K562 (cell line): ENCODE results near the gene EFCAB10. TPM values are rescaled to one million over a fixed set of nuclear protein-coding genes. Genes with fewer than 3 reads are reported as not detected.
A peak's percentile ranks its signal among the peaks of the same experiment; 100 is the strongest.

Source experiments
- CBX1 ChIP-seq: sonication (generic); IDR thresholded peaks from 2 replicates; pipeline ENCODE4 v1.6.1; 2016; ENCODE audit warnings: antibody characterized with exemption, low read depth, mild to moderate bottlenecking
- CEBPB ChIP-seq: fragments of 450-650 bp; IDR thresholded peaks from 2 replicates; pipeline ENCODE4 v1.6.1; 2016; ENCODE audit warnings: missing genetic modification characterization, missing compliant biosample characterization
- FOSL1 ChIP-seq: fragments of 200-800 bp; sonication (Bioruptor generic); conservative IDR thresholded peaks from 2 replicates; pipeline ENCODE4 v1.6.1; 2016; ENCODE audit warnings: missing genetic modification characterization, missing compliant biosample characterization
- HDAC6 ChIP-seq: IDR thresholded peaks from 2 replicates; pipeline ENCODE4 v1.6.1; 2012; ENCODE audit warnings: low read depth, mild to moderate bottlenecking, control low read depth, inconsistent platforms, low read length, moderate library complexity
- MAFF ChIP-seq: IDR thresholded peaks from 2 replicates; pipeline ENCODE4 v1.6.1; 2012; ENCODE audit warnings: low read length, improper control_type of control experiment
- MYC ChIP-seq, 2 experiments: fragments of 250-450 bp in 1 of 2; sonication (Bioruptor Pico) in 1 of 2; IDR thresholded peaks; 2 replicates each; pipeline versions ENCODE4 v1.5.1 to v1.6.1; 2012 to 2021; ENCODE audit warnings: low read depth in 2 of 2, borderline replicate concordance in 1 of 2, improper control_type of control experiment in 1 of 2, low read length in 1 of 2, mild to moderate bottlenecking in 1 of 2, moderate library complexity in 1 of 2
- NR3C1 ChIP-seq: sonication (generic); formaldehyde crosslinking; IDR thresholded peaks from 2 replicates; pipeline ENCODE4 v1.8.1; 2022; ENCODE audit warnings: missing genetic modification reagents
- SPI1 ChIP-seq: IDR thresholded peaks from 2 replicates; pipeline ENCODE4 v1.6.1; 2011; ENCODE audit warnings: low read depth, low read length, control low read depth, borderline replicate concordance
- YY1 ChIP-seq, 3 experiments: IDR thresholded peaks; 2 replicates each; pipeline ENCODE4 v1.6.1; 2011; ENCODE audit warnings: low read length in 2 of 3, mild to moderate bottlenecking in 2 of 3, moderate library complexity in 2 of 3, borderline replicate concordance in 1 of 3, control low read depth in 1 of 3, low read depth in 1 of 3; ENCODE audit not compliant: insufficient read depth in 3 of 3, insufficient replicate concordance in 2 of 3, control insufficient read depth in 1 of 3, insufficient read length in 1 of 3; ENCODE audit errors: extremely low read depth in 1 of 3
- ZEB2 ChIP-seq: fragments of 450-650 bp; IDR thresholded peaks from 2 replicates; pipeline ENCODE4 v1.6.1; 2016
- ZNF121 ChIP-seq: sonication (generic); formaldehyde crosslinking; conservative IDR thresholded peaks from 2 replicates; pipeline ENCODE4 v1.8.0; 2022; ENCODE audit warnings: missing genetic modification reagents
- ZNF224 ChIP-seq: sonication (generic); formaldehyde crosslinking; IDR thresholded peaks from 2 replicates; pipeline ENCODE4 v1.8.0; 2022; ENCODE audit warnings: mild to moderate bottlenecking, missing genetic modification reagents
- ZNF507 ChIP-seq: conservative IDR thresholded peaks from 2 replicates; pipeline ENCODE4 v1.6.1; 2017; ENCODE audit warnings: missing genetic modification characterization, missing compliant biosample characterization
- polyA plus RNA-seq, 8 experiments: library from polyadenylated mRNA; depleted of rRNA in 4 of 8; stranded (reverse) in 5 of 8; unstranded in 3 of 8; fragments of >200 nt; fragmentation: Nextera tagmentation in 2 of 8; fragmentation: Illumina TruSeq in 1 of 8; extraction: Ambion mirVana in 2 of 8; extraction: Trizol in 1 of 8; gene quantifications; 2 replicates each; pipeline versions ENCODE4 v1.2.1 to v1.2.3, GENCODE V29; 2011 to 2014; ENCODE audit warnings: inconsistent platforms in 1 of 8, missing spikeins in 1 of 8
- total RNA-seq, 7 experiments: library from RNA; depleted of rRNA in 6 of 7; stranded (reverse); fragments of >200 nt in 6 of 7; fragmentation: Illumina TruSeq in 2 of 7; extraction: Trizol in 2 of 7; gene quantifications; 2 replicates each; pipeline versions ENCODE4 v1.2.1 to v1.2.3, GENCODE V29; 2011 to 2021; ENCODE audit warnings: low replicate concordance in 1 of 7
- TF ChIP-seq, protein P1 (sequence below): fragments of 450-650 bp; IDR thresholded peaks from 2 replicates; pipeline ENCODE4 v1.6.1; 2016; ENCODE audit warnings: missing biosample characterization, missing genetic modification characterization
- TF ChIP-seq, protein P2 (sequence below): IDR thresholded peaks from 2 replicates; pipeline ENCODE4 v1.6.1; 2016; ENCODE audit warnings: missing genetic modification characterization, missing compliant biosample characterization
- TF ChIP-seq, protein P3 (sequence below): sonication (generic); formaldehyde crosslinking; IDR thresholded peaks from 2 replicates; pipeline ENCODE4 v1.8.1; 2023; ENCODE audit warnings: mild to moderate bottlenecking, missing genetic modification reagents
- TF ChIP-seq, protein P4 (sequence below): sonication (generic); IDR thresholded peaks from 2 replicates; pipeline ENCODE4 v1.6.1; 2016
- TF ChIP-seq, protein P5 (sequence below): fragments of 250-450 bp; sonication (Bioruptor Pico); IDR thresholded peaks from 2 replicates; pipeline ENCODE4 v1.8.0; 2021; ENCODE audit warnings: moderate library complexity, mild to moderate bottlenecking, inconsistent platforms

Gene EFCAB10
- total and polyA plus RNA-seq, 9 of the 15 experiments (the other 6 are each of a cell fraction or from before 2014, with no cell fraction given): 5.0 to 21.4 (median 16.8) TPM

DNA sequence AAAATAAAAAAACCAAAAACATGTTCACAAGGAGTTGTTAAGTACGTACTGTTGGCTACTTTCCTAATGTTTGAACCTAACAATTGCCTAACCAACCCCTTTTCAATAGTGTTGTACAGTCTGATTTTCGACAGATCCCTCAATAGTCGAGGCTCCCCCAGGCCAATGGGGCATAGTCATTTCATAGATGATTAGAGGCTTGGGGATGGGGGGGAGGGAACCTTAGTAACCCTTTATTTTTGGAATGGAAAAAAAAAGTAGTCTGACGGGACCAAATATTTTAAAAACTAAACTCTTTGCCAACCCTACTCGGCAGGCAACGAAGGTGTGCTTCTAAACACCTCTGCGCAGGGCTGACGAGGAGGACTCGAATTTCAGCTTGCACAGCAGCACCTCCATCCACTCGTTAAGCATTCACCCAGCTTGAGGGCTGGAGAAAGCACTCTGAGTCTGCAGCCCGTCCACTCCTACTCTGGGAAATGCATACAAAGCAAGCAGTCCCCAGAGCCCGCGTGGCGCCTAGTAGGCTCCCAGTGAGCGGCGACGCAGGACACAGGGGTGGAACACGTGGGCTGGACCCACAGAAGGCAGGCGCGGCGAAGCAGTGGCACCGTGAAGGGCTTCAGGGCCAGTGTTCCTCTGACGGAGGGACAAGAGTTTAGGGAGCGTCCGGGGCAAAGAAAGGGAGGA lies 60.1 kb downstream of the EFCAB10 start (continued):
- TF ChIP-seq CBX1 (no peak), ZNF507 (tag) (no peak), MAFF (no peak), NR3C1 (peak; percentile 92; the same call in 1 of the 2 replicates), SPI1 (no peak), CEBPB (no peak), HDAC6 (no peak), YY1 (IDR thresholded peaks at IDR 0.05; ENCODE audit: borderline replicate concordance in 1 of 3, control insufficient read depth in 1 of 3, extremely low read depth in 1 of 3, insufficient read depth in 3 of 3, insufficient read length in 1 of 3, insufficient replicate concordance in 2 of 3, low read depth in 1 of 3, low read length in 2 of 3) (no peak), ZEB2 (no peak), MYC (IDR thresholded peaks at IDR 0.05; ENCODE audit: low read depth, low read length) (peak; percentile 94), MYC (CRISPR knock-in tag; IDR thresholded peaks at IDR 0.05; ENCODE audit: borderline replicate concordance, low read depth) (peak; percentile 72; the same call in 1 of the 2 replicates), FOSL1 (tag) (no peak), ZNF224 (CRISPR knock-in tag) (peak; percentile 90; the same call in 1 of the 2 replicates), ZNF121 (CRISPR knock-in tag) (no peak; the same call in none of the 2 replicates)
- TF ChIP-seq, protein P1, sequence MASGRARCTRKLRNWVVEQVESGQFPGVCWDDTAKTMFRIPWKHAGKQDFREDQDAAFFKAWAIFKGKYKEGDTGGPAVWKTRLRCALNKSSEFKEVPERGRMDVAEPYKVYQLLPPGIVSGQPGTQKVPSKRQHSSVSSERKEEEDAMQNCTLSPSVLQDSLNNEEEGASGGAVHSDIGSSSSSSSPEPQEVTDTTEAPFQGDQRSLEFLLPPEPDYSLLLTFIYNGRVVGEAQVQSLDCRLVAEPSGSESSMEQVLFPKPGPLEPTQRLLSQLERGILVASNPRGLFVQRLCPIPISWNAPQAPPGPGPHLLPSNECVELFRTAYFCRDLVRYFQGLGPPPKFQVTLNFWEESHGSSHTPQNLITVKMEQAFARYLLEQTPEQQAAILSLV (tag): no peak
- TF ChIP-seq, protein P2, sequence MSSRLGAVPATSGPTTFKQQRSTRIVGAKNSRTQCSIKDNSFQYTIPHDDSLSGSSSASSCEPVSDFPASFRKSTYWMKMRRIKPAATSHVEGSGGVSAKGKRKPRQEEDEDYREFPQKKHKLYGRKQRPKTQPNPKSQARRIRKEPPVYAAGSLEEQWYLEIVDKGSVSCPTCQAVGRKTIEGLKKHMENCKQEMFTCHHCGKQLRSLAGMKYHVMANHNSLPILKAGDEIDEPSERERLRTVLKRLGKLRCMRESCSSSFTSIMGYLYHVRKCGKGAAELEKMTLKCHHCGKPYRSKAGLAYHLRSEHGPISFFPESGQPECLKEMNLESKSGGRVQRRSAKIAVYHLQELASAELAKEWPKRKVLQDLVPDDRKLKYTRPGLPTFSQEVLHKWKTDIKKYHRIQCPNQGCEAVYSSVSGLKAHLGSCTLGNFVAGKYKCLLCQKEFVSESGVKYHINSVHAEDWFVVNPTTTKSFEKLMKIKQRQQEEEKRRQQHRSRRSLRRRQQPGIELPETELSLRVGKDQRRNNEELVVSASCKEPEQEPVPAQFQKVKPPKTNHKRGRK (tag): no peak
- TF ChIP-seq, protein P3, sequence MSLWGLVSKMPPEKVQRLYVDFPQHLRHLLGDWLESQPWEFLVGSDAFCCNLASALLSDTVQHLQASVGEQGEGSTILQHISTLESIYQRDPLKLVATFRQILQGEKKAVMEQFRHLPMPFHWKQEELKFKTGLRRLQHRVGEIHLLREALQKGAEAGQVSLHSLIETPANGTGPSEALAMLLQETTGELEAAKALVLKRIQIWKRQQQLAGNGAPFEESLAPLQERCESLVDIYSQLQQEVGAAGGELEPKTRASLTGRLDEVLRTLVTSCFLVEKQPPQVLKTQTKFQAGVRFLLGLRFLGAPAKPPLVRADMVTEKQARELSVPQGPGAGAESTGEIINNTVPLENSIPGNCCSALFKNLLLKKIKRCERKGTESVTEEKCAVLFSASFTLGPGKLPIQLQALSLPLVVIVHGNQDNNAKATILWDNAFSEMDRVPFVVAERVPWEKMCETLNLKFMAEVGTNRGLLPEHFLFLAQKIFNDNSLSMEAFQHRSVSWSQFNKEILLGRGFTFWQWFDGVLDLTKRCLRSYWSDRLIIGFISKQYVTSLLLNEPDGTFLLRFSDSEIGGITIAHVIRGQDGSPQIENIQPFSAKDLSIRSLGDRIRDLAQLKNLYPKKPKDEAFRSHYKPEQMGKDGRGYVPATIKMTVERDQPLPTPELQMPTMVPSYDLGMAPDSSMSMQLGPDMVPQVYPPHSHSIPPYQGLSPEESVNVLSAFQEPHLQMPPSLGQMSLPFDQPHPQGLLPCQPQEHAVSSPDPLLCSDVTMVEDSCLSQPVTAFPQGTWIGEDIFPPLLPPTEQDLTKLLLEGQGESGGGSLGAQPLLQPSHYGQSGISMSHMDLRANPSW (CRISPR knock-in tag): no peak
- TF ChIP-seq, protein P4, sequence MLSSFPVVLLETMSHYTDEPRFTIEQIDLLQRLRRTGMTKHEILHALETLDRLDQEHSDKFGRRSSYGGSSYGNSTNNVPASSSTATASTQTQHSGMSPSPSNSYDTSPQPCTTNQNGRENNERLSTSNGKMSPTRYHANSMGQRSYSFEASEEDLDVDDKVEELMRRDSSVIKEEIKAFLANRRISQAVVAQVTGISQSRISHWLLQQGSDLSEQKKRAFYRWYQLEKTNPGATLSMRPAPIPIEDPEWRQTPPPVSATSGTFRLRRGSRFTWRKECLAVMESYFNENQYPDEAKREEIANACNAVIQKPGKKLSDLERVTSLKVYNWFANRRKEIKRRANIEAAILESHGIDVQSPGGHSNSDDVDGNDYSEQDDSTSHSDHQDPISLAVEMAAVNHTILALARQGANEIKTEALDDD: no peak
- TF ChIP-seq, protein P5, sequence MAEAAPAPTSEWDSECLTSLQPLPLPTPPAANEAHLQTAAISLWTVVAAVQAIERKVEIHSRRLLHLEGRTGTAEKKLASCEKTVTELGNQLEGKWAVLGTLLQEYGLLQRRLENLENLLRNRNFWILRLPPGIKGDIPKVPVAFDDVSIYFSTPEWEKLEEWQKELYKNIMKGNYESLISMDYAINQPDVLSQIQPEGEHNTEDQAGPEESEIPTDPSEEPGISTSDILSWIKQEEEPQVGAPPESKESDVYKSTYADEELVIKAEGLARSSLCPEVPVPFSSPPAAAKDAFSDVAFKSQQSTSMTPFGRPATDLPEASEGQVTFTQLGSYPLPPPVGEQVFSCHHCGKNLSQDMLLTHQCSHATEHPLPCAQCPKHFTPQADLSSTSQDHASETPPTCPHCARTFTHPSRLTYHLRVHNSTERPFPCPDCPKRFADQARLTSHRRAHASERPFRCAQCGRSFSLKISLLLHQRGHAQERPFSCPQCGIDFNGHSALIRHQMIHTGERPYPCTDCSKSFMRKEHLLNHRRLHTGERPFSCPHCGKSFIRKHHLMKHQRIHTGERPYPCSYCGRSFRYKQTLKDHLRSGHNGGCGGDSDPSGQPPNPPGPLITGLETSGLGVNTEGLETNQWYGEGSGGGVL (CRISPR knock-in tag): no peak
